ENCODE measurements around the gene UTY. TPM values are rescaled to one million over a fixed set of nuclear protein-coding genes. Genes with fewer than 3 reads are reported as not detected.

UTY gene
- total and polyA plus RNA-seq, 12 donors: 1.3 to 15.8 (median 14.2) TPM; not detected in 3

GRCh38 chrY:13227354-13227953 is 252.4 kb downstream of the UTY start:
- peak in 1 of 8 donors; percentile 29 for ATAC-seq
- intact Hi-C loops (cut with DNase I): no loop called here
- no peaks in the 10 kb centered on the region for H3K36me3 ChIP-seq
- 77 to 81% methylated on average over 2 of the region's 2 CpGs for WGBS, 2 donors
- no peaks in the 10 kb centered on the region for H3K4me1 ChIP-seq
- TF ChIP-seq CTCF (IDR thresholded peaks at IDR 0.05): no peak
- H3K4me3 ChIP-seq: no peak overlapping the region
- H3K9me3 ChIP-seq: peaks cover 0 to 3% (median 0%) of the 10 kb centered on the region in 11 donors
- no peaks in the 10 kb centered on the region for H3K27me3 ChIP-seq
- H3K27ac ChIP-seq: no peak overlapping the region
- DNase-seq: no peak

DNA sequence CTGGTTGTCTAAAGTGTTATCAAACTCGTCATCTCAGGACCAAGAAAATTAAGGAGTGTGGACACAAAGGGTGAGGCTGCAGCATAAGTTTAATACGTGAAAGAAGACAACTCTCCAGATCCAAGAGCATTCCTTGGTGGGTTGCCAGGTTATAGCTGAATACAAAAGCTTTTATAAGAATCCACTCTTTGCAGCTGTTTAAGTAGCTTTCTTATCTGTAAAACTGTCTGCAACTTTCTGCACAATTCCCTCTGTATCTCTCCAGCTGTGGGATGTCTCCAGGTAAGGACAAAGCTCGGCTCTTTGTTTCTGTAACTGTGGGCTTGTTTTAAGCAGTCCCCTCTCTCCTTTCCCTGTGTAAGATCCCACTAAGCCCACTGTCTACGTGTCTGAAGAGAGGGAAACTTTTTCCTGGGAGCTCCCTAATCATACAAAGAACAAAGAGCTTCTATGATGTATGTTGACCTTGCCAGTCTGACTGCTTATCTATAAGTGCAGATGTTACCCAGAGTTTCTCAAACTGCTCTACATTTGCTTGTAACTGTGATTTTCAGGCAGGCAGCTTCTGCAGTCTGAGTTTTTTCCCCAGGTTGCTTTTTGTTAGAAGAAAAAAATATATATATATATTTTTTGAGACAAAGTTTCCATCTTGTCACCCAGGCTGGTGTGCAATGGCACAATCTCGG is 268.7 kb downstream of the UTY start:
- Histone ChIP-seq H3K9me3 (no peaks in the 10 kb centered on the region), H3K27ac (no peak overlapping the region), H3K27me3 (no peaks in the 10 kb centered on the region), H3K4me3 (no peak overlapping the region), H3K4me1 (no peaks in the 10 kb centered on the region), H3K36me3 (no peaks in the 10 kb centered on the region)
- WGBS, 2 donors: 39% methylated on average over 5 of the region's 5 CpGs
- intact Hi-C loops (cut with DNase I): no loop called here
- ATAC-seq (no peak), DNase-seq (no peak)
- TF ChIP-seq CTCF (IDR thresholded peaks at IDR 0.05): no peak

DNA sequence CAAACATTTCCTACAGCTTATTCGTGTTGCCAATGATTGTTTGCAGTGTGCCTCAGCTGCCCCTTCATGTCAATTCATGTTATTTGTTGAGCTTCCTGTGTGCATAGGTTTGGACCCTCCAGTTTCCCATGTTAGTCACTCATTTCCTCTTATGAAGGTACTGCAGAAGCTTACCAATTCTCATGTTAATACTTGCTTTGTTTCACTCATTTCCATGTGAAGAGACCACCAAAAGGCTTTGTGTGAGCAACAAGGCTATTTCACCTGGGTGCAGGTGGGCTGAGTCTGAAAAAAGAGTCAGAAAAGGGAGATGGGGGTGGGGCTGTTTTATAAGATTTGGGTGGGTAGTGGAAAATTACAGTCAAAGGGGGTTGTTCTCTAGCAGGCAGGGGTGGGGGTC is 274.6 kb downstream of the UTY start:
- H3K4me3 ChIP-seq: no peak overlapping the region
- no peak for ATAC-seq
- no peak for TF ChIP-seq CTCF (IDR thresholded peaks at IDR 0.05)
- H3K27ac ChIP-seq: no peak overlapping the region
- no peaks in the 10 kb centered on the region for H3K4me1 ChIP-seq
- no peaks in the 10 kb centered on the region for H3K27me3 ChIP-seq
- intact Hi-C loops (cut with DNase I): no loop called here
- H3K9me3 ChIP-seq: no peaks in the 10 kb centered on the region
- H3K36me3 ChIP-seq: no peaks in the 10 kb centered on the region
- DNase-seq: no peak
- WGBS, 2 donors: 50 to 71% methylated on average over 1 of the region's 1 CpG

Other genes starting within 250 kb of the UTY start
- gene TMSB4Y, start 223.9 kb upstream of the UTY start, total RNA-seq: 1 to 10 TPM in 3 of 10 donors, under 1 TPM in 4, not detected in 3; 0.51 to 1.7 (median 0.94) TPM
- under 1 TPM; 0.64 to 0.88 TPM for gene TMSB4Y, start 223.9 kb upstream of the UTY start, polyA plus RNA-seq

Data from heart right ventricle (tissue), 16 donors.